Measurements from ENCODE around the gene CACNA1H.

Gene CACNA1H

DNA sequence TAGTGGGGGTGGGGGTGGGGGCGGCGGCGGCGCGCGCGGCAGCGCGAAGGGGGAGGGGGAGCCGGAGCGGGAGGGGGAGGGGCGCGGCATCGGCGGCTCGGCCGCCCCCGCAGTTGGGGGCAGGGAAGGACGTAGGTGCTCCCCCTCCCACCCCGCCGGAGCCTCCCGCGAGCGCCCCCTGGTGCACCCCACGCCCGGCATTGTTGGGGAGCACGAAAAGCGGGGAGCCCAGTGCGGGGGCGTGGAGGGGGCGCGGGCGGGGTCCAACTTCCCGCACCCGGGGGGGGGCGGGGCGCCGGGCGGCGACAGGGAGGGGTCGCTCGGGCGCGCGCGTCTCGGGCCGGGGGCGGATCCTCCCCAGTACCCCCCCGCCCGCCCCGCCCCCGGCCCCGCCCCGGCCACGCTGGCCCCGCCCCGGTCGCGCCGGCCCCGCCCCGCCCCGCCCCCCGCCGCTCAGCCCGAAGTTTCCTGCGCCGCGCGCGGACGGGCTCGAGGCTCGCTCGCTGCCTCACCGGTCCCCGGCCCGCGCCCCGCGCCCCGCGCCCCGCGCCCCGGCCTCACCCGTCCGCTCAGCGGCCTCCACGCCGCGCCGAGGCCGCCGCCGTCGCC is at the start of gene CACNA1H:
TSS of gene CACNA1H (plus strand) at position 456 of the 609 bp plus-strand sequence. CDS start 632 bp downstream, outside the sequence.
- DNase-seq = peak; percentile 82

DNA sequence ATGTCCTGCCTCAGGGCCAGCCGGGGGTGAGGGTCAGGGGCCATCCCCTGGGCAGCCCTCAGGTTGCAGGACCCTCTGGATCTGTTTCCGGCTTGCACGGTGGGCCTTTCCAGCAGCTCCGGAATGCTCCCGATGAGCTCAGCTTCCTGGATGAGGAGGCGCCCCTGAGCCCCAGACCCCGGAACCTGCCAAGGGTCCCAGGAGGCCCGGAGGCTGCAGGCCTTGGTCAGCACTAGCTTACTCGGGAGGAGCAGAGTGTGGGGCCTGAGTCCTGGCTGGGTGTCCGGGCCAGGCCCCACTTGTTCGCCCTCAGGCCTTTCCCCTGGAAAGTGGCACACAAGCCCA is 49.3 kb upstream of the CACNA1H start:
- no peak for DNase-seq

DNA sequence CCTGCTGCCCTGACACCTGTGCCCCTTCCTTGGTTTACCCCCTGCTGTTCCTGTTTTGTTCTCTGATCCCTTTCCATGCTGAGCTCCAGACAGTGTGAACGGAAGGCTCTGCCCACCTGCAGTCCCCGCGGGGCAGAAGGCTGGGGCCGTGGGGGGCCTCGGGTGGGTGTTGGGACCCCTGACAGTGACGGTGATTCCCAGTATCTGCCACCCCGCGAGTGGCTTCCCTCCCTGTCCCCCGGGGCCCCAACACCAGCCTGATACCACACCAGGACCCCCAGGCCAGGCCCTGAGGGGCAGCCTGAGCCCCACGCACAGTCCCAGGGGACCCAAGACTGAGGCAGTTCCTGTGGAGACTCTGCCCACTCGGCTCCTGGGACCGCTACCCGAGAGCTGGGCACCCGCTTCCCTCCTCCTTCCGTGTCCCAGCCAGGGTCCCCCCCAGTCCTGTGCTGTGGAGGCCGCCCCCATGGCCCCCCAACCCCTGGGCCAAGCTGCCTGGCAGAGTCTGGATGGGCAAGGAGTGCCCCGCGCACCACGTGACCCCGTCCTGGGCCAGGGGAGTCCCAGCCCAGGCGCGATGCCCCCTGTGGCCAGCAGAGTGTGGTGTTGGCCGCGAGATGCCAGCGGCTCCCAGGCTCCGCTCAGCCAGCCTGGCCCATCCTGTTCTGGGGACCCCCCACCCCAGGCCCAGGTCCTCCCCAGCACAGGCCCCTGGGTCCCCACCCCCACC is 46.9 kb upstream of the CACNA1H start:
- peak; percentile 78 for DNase-seq

DNA sequence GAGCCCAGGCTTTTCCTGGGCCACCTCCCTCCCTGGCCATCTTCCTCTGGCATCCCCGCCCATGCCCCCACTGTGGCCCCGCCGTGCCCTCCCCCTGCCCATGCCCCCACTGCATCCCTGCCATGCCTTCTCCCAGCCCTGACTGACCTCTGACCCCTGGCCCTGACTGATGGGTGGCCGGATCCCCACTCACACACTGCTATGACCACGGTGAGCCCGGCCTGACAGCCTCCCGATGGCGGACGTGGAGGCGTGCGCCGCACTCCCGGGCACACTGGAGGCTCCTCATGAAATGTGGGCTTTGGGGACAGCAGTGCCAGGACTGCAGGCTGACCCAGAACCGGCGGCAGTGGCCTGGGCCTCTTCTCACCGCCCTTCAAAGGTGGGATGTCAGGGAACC is 46.2 kb upstream of the CACNA1H start:
- no peak for DNase-seq

DNA sequence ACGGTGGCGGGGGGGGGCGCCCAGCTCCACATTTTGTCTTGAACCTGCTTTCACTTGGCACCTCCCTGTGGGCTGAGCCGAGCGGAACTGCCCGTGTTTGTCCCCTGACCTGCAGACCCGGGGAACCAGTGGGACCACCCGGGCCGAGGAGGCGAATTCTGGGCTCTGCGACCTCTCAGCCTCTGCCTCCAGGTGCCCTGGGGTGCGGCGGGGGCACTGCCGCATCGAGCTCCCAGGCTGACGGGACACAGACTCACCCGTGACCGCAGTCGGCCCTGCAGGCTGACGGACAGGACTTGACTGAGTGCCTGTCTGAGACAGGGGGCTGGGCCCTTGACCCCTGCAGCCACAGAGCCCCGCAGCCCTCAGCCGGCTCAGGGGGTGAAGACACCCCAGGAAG is 45.8 kb upstream of the CACNA1H start:
- no peak for DNase-seq

DNA sequence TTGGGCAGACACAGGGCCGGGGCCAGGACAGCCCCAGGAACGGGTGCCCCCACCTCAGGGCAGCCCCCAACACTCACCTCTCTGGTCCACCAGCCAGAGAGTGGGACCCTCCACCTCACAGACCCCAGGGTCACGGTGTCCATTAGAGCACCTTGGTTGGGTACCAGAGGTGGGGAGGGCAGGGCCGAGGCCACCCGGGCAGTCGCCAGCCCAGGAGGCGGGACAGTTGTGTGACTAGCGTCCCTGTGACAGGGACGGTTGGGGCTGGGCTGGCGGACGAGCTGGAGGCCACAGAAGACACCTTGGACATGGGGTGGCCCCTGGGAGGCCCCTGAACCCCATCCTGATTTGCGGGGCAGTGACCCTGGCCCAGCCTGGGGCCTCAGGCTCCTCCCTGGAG is 45.2 kb upstream of the CACNA1H start:
- DNase-seq = no peak

DNA sequence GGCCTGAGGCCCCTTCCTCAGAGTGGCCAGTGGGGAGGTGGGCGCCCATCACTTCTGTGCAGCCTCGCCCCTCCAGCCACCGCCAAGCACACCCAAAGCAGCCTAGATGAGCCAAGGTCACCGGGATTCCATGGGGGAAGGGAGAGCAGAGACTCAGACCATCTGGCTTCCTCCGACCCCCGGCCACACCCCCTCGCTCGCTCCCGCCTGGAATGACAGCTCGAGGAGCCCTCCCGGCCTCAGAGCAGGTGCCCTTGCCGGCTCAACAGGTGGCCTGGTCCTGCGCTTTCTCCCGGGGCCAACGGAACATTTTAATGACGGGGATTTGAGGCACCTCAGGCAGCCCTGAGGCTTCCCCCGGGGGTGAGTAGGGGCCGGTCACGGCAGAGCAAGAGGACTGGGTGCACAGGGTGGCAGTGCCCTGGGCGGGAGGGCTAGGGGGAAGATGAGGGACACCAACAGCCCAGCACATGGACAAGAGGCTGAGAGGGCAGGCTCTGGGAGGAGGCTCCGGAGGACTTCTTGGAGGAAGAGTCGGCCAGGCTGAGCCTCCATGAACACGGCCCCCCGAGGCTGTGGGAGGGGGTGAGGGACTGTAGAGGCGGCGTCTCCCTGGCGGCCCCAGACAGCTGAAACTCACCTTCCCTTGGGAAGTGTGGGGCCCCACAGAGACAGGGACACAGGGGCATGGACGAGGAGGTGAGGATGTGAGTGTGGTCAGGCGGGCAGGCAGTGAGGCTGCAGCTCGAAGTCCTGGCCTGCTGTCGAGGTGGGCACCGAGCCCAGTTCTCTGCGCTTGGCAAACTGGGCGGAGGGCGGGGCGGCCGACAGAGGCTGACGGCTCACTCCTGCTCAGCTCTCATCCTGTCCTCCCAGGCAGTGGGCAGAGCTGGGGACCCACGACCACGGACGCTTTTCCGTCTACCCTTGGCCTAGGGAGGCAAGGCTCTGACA is 44.3 kb upstream of the CACNA1H start:
- no peak for DNase-seq

DNA sequence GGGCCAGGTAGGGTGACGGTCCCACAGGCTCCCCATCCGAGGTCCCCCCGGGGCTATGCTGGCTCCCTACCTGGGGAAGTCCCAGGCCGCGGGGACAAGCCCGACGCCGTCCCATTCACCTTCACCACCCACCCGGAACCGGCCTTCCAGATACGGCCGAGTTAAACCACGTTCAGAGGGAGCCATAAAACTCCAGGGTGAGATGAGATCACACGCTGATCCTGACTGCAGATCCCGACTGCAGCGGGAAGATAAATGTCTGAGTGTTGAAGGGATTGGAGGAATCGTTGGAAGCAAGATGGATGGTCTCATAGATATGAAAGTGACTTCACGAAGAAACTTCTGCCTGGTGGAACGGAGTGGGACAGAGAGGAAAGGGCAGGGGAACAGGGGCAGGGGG is 43.3 kb upstream of the CACNA1H start:
- no peak for DNase-seq

DNA sequence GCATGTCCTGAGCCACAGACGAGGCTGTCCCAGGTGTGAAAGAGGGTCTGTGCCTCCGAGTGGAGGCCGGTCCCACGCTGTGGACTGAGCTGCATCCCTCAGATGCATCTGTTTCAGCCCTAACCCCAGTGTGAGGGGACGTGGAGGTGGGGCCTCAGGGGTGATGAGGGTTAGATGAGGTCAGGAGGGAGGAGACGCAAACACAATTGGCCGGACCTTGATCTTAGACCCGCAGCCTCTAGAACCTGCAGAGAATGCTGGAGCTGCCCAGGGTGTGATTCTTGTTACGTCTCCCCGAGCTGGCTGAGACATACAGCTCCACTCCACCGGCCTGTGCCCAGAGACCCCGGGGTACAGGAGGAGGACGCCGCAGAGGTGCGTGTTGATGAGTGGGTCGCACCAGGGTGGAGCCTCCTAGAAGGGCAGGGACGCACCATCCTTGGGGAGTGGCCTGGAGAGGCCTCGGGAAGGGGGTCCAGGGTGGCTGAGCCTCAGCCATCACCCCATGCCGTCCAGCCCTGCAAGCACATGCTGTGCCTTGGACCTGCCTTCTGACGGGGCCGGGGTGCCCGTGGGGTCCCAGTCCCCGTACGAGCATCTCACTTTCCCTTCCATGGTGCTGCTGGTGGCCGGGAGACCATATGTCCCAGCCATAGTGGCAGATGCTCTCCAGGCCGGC is 40.3 kb upstream of the CACNA1H start:
- DNase-seq = no peak

DNA sequence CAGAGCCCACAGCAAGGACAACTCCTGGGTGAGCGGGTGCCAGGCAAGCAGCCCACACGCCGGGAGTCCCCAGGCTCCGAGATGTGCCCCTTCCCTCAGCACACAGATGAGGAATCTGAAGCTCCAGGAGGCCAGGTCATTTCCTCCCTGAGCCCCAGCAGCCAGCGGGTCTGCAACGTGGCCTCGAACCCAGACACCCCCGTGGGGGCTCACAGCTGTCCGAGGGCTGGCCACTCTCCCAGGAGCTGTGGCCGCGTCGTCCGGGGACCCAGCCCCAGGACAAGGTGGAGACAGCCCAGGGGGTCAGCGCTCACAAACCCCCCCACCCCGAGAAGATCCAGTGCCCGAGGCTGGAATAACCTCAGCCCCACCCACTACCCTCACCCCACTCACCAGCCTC is 39.4 kb upstream of the CACNA1H start:
- DNase-seq = no peak

DNA sequence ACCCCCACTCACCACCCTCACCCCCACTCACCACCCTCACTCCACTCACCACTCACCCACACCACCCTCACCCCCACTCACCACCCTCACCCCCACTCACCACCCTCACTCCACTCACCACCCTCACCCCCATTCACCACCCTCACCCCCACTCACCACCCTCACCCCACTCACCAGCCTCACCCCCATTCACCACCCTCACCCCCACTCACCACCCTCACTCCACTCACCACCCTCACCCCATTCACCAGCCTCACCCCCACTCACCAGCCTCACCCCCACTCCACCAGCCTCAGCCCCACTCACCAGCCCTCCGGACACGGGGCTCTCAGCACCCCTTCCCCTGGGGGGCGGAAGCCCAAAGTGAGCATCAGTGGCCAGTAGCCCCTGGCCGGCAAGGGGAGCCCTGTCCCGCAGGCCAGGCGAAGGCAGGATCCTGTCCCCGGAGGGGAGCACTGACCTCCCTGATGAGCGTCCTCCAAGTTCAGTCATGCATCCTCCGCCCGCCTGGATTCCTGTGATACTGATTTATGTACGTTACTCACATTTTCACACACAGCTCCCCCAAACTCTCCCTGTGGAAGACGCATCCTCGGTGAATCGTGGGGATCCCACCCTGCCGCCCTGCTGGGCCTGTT is 38.9 kb upstream of the CACNA1H start:
- DNase-seq = no peak

DNA sequence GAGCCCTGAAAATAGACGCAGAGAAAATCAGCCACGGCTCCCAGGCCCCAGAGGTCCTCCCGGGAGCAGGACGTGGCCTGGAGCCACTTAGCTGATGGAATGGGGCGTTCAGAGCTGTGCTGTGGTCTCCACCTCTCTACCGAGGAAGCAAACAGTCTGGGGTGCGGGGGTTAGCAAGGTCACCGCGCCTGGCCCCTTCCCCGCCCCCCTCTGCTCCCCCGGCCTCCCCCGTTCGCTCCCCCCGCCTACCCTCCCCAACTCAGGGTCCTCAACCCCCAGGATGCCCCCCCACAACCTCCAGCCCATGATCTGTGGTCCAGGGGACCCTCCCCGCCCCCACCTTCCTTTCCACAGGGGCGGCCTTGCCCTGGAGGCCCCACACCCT is 36.2 kb upstream of the CACNA1H start:
- DNase-seq = no peak

DNA sequence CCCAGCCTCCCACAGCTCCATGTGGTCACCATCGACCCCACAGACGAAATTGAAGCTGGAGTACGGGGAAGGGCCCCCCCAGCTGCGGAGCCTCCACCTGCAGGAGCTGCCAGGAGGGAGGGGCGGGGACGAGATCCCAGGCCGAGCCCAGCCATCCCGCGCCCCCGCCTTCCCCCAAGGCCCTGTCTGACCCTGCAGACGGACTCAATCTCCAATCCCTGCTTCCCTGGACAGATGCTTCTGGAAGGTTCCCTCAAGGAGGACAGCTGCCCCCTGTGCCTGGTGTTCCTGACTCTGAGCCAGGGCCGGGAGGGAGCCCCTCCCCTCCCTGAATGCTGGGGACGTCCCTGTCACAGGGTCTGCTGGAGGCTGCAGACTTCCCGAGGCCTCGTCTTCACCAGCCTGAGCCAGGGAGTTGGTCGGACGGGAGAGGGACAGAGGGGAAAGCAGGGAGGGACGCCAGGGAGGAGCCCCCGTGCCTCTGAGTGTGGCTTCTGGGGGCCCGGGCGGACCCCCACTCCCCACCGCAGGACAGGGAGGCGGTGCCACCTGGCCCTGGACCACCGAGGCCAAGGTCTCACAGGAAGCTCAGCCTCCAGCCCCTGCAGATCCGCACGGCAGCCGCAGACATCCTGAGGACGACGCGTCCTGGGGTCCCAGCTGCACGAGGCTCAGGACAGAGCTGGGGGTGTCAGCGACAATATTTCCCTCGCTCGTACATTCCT is 35.6 kb upstream of the CACNA1H start:
- no peak for DNase-seq

DNA sequence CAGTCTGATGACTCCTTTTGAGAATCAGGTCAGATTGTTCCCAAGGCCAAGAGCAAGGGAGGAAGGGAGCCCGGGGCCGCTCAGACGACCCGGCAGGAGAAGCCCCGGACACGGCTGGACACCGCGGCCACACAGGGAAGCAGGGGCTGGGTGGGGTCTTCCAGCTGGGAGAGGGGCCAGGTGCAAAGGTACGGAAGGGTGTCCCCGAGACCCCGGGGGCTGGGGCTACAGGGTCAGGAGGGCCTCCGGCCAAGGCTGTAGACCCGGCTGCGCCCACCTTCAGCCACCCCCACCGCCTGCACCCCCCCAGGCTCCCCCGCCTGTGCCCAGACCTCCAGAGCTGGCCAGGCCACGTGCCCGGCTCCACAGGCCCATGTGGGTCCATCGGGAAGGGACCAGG is 35.0 kb upstream of the CACNA1H start:
- no peak for DNase-seq

DNA sequence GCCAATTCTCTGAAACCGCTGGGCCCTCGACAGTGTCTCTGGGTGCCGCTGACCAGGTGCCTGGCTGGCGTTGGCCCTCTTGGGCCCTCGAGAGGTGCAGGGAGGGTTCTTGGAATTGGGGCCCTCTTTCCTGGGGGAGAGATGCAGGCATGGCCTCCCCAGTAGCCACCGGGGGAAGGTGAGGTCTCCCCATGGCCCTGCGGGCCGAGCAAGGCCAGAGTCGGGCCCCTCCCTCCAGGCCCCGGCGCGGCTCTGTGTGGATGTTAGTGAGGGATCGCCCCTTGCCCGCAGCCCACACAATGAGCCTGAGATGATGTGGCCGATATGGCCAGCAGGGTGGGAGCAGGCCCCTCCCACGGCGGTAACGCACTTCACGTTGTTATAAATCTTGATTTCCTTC is 33.8 kb upstream of the CACNA1H start:
- no peak for DNase-seq

DNA sequence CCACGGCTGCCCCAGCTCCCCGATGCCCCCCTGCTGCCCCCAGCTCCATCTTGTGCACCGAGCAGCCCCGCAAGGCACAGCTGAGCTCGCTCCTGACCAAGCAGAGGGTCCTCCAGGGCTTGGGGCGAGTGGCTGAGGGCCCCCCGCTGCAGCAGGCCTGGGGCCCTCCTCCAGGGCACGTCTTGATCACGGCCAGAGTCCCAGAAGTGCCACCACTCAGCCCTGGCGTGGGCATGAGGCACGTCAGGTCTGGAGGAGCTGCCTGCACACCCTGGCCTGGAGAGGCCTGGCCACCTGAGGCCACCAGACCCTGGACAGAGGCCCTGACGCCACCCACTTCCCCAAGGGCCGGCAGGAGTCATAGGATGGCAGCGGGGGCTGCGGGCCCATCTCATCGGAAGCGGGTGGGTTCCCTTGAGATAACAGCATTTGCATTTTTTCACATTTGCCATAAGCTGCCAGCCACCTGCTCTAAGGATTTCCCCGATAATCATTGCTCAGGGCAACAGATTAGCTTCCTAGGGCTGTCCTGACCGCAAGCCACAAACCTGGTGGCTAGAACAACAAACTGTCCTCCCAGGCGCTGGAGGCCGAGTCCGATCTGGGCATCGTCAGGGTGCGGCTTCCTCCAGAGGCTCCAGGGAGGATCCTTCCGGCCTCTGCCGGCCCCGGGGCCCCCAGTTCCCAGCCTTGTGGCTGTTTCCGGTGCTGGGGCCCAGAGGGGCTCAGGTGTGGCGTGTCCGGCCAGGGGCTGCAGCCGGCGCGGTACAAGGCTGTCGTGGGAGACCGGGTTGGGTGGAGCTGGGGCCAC is 32.9 kb upstream of the CACNA1H start:
- no peak for DNase-seq

DNA sequence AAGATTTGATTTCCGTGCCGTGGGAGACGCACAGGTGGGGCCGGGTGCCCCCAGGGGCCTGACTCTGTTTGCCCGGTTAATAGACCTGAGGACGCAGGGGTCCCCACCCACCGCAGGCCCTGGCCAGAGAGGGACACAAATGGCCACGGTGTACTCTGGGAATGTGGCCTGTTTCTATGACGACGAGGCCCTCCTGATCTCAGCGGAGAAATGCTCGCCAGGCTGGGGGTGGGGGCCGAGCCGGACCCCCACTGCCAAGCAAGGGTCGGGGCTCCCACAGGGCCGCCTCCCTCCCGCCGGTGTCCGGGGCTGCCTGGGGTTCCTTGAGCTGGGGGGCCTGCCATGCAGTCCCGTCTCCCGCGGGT is 32.3 kb upstream of the CACNA1H start:
- DNase-seq = no peak

DNA sequence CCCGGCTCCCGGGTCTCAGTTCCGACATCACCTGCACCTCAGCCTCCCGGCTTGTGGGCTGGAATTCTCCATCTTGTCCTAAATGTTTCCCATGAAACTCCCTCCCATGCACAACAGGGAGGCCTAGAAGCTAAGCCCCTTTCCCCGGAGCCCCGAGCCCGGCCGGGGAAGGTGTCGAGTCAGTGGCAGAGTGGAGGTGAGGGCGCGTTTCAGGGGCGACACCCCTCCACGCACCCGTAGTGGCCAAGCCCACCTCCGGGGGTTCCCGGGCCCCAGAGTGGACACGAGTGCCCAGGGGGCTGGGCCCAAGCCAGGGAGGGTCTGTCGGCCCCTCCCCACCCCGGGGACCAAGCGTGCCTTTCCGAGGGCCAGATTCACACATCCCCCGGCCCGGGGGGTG is 31.9 kb upstream of the CACNA1H start:
- no peak for DNase-seq

DNA sequence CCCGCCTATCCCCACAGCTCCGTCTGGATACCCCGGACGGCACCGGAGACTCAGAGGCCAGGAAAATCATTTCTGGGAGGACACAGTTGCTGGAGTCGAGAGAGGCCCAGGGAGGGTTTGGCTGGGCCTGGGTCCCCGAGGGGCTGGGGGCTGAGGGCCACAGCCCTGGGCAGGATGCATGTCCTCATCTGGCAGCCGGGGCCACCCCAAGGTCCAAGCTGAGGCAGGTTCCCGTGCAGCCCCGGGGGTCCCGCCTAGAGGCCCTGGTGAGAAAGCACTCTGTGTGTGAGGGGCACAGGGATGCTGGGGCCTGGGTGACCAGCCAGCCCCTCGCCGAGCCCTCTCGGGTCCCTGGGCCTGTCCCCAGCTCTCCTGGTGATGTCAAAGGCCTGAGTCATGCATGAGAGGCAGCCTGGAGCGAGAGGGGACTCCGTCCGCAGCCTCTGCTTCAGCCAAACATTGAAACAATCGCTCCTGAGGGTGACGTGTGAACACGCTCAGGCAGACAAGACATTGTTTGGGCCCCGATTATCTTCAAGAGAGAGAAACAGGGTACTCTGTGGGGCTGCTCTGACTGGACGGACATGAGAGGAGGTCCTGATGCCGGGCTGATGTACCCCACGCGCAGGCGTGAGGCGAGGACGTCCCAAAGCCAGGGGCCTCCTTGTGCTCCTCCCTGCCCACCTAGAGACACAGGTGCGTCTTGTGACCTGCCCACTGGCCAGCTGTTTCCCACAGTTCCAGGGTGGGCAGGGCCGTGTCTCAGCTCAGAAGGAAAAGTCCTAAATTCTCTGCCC is 31.1 kb upstream of the CACNA1H start:
- no peak for DNase-seq

DNA sequence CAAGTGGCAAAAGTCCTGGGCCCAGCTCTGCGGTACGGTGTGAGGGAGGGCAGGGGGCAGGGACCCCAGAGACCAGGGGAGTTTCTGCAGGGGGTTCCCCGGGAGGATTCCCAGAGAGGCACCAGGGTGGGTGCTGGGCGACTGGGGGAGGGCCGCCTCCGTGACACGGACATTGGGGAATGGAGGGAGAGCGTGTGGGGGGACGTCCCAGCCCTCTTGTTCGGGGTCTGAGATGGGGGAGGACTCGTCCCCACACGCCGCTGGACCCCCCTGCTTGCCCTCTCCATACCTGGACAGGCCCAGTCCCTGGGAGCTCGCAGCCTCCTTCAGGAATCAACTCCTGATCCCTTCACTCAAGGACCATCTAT is 30.5 kb upstream of the CACNA1H start:
- DNase-seq = no peak
